Vagina (tissue), 2 donors: Measurements from ENCODE around the gene FGFRL1.

Experiments used
- POLR2A ChIP-seq, 2 donors: fragments of 450-650 bp; IDR thresholded peaks; one replicate each; pipeline ENCODE4 v1.6.1; 2017; ENCODE audit warnings: antibody characterized with exemption in 2 of 2, mild to moderate bottlenecking in 2 of 2, moderate library complexity in 2 of 2
- POLR2AphosphoS5 ChIP-seq, 2 donors: sonication (generic); formaldehyde crosslinking; IDR thresholded peaks; one replicate each; pipeline ENCODE4 v1.9.0; 2017; ENCODE audit warnings: antibody characterized with exemption in 2 of 2, mild to moderate bottlenecking in 2 of 2, low read depth in 1 of 2; ENCODE audit not compliant: insufficient read depth in 1 of 2
- TF ChIP-seq, protein P1 (sequence below), 3 experiments: fragments of 450-650 bp in 2 of 3; fragments of 200-600 bp in 1 of 3; sonication (generic) in 1 of 3; IDR thresholded peaks; one replicate each; pipeline ENCODE4 v1.5.1; 2017 to 2019; ENCODE audit warnings: antibody characterized with exemption in 3 of 3, mild to moderate bottlenecking in 2 of 3, moderate library complexity in 2 of 3

DNA sequence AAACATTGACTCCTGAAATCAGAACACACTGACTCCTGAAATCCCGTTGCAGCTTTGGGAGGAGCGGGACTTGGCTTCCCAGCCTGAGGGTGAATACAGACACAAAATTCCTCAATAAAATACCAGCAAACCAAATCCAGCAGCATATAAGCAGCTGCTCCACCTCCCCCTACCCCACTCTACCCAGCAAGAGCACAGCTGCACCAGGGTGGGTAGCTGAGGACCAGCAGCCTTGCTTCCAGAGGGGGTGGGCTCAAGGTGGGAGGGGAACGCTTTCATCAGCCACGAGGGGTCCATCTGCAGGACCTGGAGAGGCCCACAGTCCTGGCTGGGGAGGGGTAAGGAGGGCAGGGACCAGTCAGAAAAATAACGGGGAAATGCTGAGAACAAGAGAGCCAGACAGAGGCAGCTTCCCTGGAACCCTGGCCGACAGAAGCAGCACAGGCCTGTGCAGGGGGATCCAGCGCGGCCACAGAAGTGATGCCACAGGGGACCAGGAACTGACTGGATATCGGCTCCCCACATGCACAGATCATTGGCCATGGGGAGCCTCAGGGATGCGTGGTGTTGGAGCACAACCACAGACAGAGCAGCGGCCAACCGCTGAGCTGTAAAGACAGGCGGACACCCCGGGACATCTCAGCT lies 49.8 kb downstream of the FGFRL1 start:
- TF ChIP-seq POLR2A (IDR thresholded peaks at IDR 0.05) = no peak
- TF ChIP-seq, protein P1, sequence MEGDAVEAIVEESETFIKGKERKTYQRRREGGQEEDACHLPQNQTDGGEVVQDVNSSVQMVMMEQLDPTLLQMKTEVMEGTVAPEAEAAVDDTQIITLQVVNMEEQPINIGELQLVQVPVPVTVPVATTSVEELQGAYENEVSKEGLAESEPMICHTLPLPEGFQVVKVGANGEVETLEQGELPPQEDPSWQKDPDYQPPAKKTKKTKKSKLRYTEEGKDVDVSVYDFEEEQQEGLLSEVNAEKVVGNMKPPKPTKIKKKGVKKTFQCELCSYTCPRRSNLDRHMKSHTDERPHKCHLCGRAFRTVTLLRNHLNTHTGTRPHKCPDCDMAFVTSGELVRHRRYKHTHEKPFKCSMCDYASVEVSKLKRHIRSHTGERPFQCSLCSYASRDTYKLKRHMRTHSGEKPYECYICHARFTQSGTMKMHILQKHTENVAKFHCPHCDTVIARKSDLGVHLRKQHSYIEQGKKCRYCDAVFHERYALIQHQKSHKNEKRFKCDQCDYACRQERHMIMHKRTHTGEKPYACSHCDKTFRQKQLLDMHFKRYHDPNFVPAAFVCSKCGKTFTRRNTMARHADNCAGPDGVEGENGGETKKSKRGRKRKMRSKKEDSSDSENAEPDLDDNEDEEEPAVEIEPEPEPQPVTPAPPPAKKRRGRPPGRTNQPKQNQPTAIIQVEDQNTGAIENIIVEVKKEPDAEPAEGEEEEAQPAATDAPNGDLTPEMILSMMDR (IDR thresholded peaks at IDR 0.05) = no peak
- TF ChIP-seq POLR2AphosphoS5 (IDR thresholded peaks at IDR 0.05; ENCODE audit: insufficient read depth in 1 of 2, low read depth in 1 of 2) = no peak
